Keratinocyte (primary cell): ENCODE results near the gene TENM4. TPM values are rescaled to one million over a fixed set of nuclear protein-coding genes. Genes with fewer than 3 reads are reported as not detected.

ENCODE experiments used
- DNase-seq: peaks from one replicate; pipeline ENCODE4 v3.0.0-alpha.2; 2011; ENCODE audit warnings: low read depth, missing footprints, low spot score
- FAIRE-seq: peaks from 2 replicates; lab custom pipeline; 2011; peaks lifted over from hg19 to GRCh38; lab: Jason Lieb, UNC
- H2AFZ ChIP-seq: 2 replicates; pipeline ENCODE4 v1.6.0; 2012; ENCODE audit warnings: low read length, control low read depth, inconsistent platforms; ENCODE audit not compliant: control insufficient read depth
- H3K27ac ChIP-seq: 2 replicates; pipeline ENCODE4 v1.5.1; 2011; ENCODE audit warnings: low read length; ENCODE audit not compliant: control insufficient read depth, insufficient read depth
- H3K27me3 ChIP-seq: 3 replicates; pipeline ENCODE4 v1.6.0; 2011; ENCODE audit warnings: low read length; ENCODE audit not compliant: control insufficient read depth, insufficient read depth; ENCODE audit errors: extremely low read depth
- H3K36me3 ChIP-seq, 2 experiments: 2 replicates in 1 of 2; 3 replicates in 1 of 2; pipeline ENCODE4 v1.5.1; 2011; ENCODE audit warnings: low read length in 2 of 2, mild to moderate bottlenecking in 1 of 2; ENCODE audit not compliant: control insufficient read depth in 2 of 2, insufficient read depth in 2 of 2; ENCODE audit errors: extremely low read depth in 1 of 2
- H3K4me1 ChIP-seq: 3 replicates; pipeline ENCODE4 v1.5.1; 2011; ENCODE audit warnings: low read length; ENCODE audit not compliant: control insufficient read depth, insufficient read depth; ENCODE audit errors: extremely low read depth
- H3K4me2 ChIP-seq: 3 replicates; pipeline ENCODE4 v1.6.0; 2011; ENCODE audit warnings: low read depth, low read length; ENCODE audit not compliant: control insufficient read depth, insufficient read depth; ENCODE audit errors: extremely low read depth
- H3K4me3 ChIP-seq, 3 experiments: fragments of 200-600 bp in 1 of 3; sonication (generic) in 1 of 3; 2 replicates in 2 of 3; 3 replicates in 1 of 3; pipeline ENCODE4 v1.5.1; 2011 to 2016; ENCODE audit warnings: low read length in 3 of 3, mild to moderate bottlenecking in 3 of 3, control low read depth in 2 of 3, inconsistent platforms in 1 of 3, low read depth in 1 of 3, mixed read lengths in 1 of 3, mixed run types in 1 of 3, moderate library complexity in 1 of 3; ENCODE audit not compliant: control insufficient read depth in 2 of 3, insufficient read depth in 2 of 3; ENCODE audit errors: extremely low read depth in 1 of 3
- H3K79me2 ChIP-seq: 2 replicates; pipeline ENCODE4 v1.6.0; 2012; ENCODE audit warnings: low read length; ENCODE audit not compliant: control insufficient read depth, insufficient read depth
- H3K9ac ChIP-seq: 3 replicates; pipeline ENCODE4 v1.6.0; 2011; ENCODE audit warnings: low read length; ENCODE audit not compliant: control insufficient read depth, insufficient read depth; ENCODE audit errors: extremely low read depth
- H3K9me1 ChIP-seq: 3 replicates; pipeline ENCODE4 v1.6.0; 2011; ENCODE audit warnings: low read length; ENCODE audit not compliant: control insufficient read depth, insufficient read depth; ENCODE audit errors: extremely low read depth
- H3K9me3 ChIP-seq: 2 replicates; pipeline ENCODE4 v1.5.1; 2012; ENCODE audit warnings: low read depth, low read length; ENCODE audit not compliant: control insufficient read depth
- H4K20me1 ChIP-seq: 3 replicates; pipeline ENCODE4 v1.6.0; 2011; ENCODE audit warnings: low read length; ENCODE audit not compliant: control insufficient read depth, insufficient read depth; ENCODE audit errors: extremely low read depth
- CTCF ChIP-seq, 3 experiments: IDR thresholded peaks in 1 of 3; conservative IDR thresholded peaks in 1 of 3; optimal IDR thresholded peaks in 1 of 3; 2 replicates in 2 of 3; 3 replicates in 1 of 3; pipeline versions ENCODE3 to v1.5.1; 2011; ENCODE audit warnings: low read length in 3 of 3, mild to moderate bottlenecking in 3 of 3, moderate library complexity in 2 of 3, control low read depth in 1 of 3, inconsistent platforms in 1 of 3; ENCODE audit not compliant: insufficient read depth in 2 of 3; ENCODE audit errors: extremely low read depth in 1 of 3
- EZH2 ChIP-seq: IDR thresholded peaks from one replicate; pipeline ENCODE4 v1.6.1; 2012; ENCODE audit warnings: inconsistent platforms, mild to moderate bottlenecking, low read length, moderate library complexity
- dilution Hi-C: fragments of 300-500 bp; cut with MboI; formaldehyde crosslinking; loops from one replicate; pipeline ENCODE4 v1.7.0; 2020; ENCODE audit warnings: low sequenced_read_pairs; ENCODE audit not compliant: extremely low pct_ligation_motif_present
- polyA plus RNA-seq, 5 experiments: library from polyadenylated mRNA; depleted of rRNA in 3 of 5; stranded (reverse) in 3 of 5; stranded (forward) in 1 of 5; unstranded in 1 of 5; fragments of >200 nt; gene quantifications; 1 replicate in 1 of 5; 2 replicates in 3 of 5; 3 replicates in 1 of 5; pipeline versions ENCODE4 v1.2.1 to v1.2.3, GENCODE V29; 2011 to 2012; ENCODE audit warnings: missing spikeins in 2 of 5, low read depth in 1 of 5, low replicate concordance in 1 of 5

TENM4 gene
- polyA plus RNA-seq, 1 donor (not counting 4 experiments of a cell fraction or from before 2014, with no cell fraction given): 3.5 TPM

GRCh38 chr11:79414041-79414440 lies 26.8 kb downstream of the TENM4 start:
- peak overlapping the region; percentile 49 for H3K9ac ChIP-seq
- no peak overlapping the region for H3K4me3 ChIP-seq
- H3K79me2 ChIP-seq: peaks cover 57% of the 10 kb centered on the region

GRCh38 chr11:79413268-79413667 lies 27.6 kb downstream of the TENM4 start:
- Histone ChIP-seq H3K4me1 (peaks cover 57% of the 10 kb centered on the region), H2AFZ (no peak overlapping the region), H3K27me3 (no peaks in the 10 kb centered on the region), H3K36me3 (peaks cover 0 to 2% of the 10 kb centered on the region in 2 experiments), H3K9ac (no peak overlapping the region), H3K27ac (peak overlapping the region; percentile 62), H3K4me2 (peak overlapping the region; percentile 72), H3K4me3 (peak overlapping the region in 1 of 3 experiments; percentile 21), H3K9me3 (no peaks in the 10 kb centered on the region), H3K9me1 (no peaks in the 10 kb centered on the region), H3K79me2 (peaks cover 60% of the 10 kb centered on the region), H4K20me1 (no peaks in the 10 kb centered on the region)
- peak; percentile 49 for FAIRE-seq
- no peak for DNase-seq
- TF ChIP-seq EZH2: no peak
- TF ChIP-seq CTCF (optimal IDR thresholded peaks at IDR 0.05 in 1 of 3, IDR thresholded peaks at IDR 0.05 in 1 of 3, conservative IDR thresholded peaks at IDR 0.05 in 1 of 3; ENCODE audit: extremely low read depth in 1 of 3, insufficient read depth in 2 of 3, low read length in 3 of 3): no peak
- dilution Hi-C loops: no loop called here

More at GRCh38 chr11:79414041-79414440, 26.8 kb downstream of the TENM4 start:
- Histone ChIP-seq H3K4me1 (peaks cover 64% of the 10 kb centered on the region), H3K36me3 (peaks cover 0 to 2% of the 10 kb centered on the region in 2 experiments), H3K27ac (peak overlapping the region; percentile 85), H2AFZ (no peak overlapping the region), H4K20me1 (no peaks in the 10 kb centered on the region), H3K9me3 (no peaks in the 10 kb centered on the region), H3K27me3 (no peaks in the 10 kb centered on the region), H3K4me2 (peak overlapping the region; percentile 76), H3K9me1 (no peaks in the 10 kb centered on the region)
- no peak for DNase-seq
- FAIRE-seq: peak; percentile 82
- dilution Hi-C loops: no loop called here
- TF ChIP-seq CTCF (optimal IDR thresholded peaks at IDR 0.05 in 1 of 3, IDR thresholded peaks at IDR 0.05 in 1 of 3, conservative IDR thresholded peaks at IDR 0.05 in 1 of 3; ENCODE audit: extremely low read depth in 1 of 3, insufficient read depth in 2 of 3, low read length in 3 of 3) (no peak), EZH2 (no peak)
